GM10266 (cell line): ENCODE data around the gene CALML6.

ENCODE experiments used
- DNase-seq: peaks from one replicate; pipeline ENCODE4 v3.0.0; 2012; ENCODE audit errors: extremely low spot score
- CTCF ChIP-seq: IDR thresholded peaks from 2 replicates; pipeline ENCODE4 v1.5.1; 2012; ENCODE audit warnings: mild to moderate bottlenecking, low read depth; ENCODE audit not compliant: control insufficient read depth, insufficient read depth; ENCODE audit errors: missing control alignments

CALML6 gene

GRCh38 chr1:1945782-1946393 lies 30.8 kb downstream of the CALML6 start:
- DNase-seq: no peak
- no peak for TF ChIP-seq CTCF

GRCh38 chr1:1946540-1946939 lies 31.5 kb downstream of the CALML6 start:
- no peak for TF ChIP-seq CTCF
- DNase-seq: no peak

DNA sequence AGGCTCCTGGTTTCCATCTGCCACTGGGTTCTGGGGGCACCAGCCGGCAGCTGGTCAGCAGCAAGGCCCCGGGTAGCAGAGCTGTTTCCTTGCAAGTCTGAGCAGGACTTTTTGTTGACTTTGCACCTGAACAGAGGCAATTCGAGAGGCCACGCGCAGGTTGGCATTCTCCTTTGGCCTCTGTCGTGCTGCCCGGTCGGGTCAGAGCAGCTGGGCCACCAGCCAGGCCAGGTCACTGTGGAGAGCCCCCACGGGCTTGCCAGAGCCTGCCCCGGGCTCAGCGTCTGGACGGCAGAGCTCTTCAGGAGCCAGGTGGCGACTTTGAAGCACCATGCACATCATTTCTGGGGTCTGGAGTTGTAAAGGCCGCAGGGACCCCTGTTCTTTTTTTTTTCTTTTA lies 32.4 kb downstream of the CALML6 start:
- no peak for DNase-seq
- TF ChIP-seq CTCF: no peak

GRCh38 chr1:1948783-1949182 lies 33.7 kb downstream of the CALML6 start:
- TF ChIP-seq CTCF: no peak
- DNase-seq: no peak

- no peak for TF ChIP-seq CTCF
- DNase-seq: no peak
These were observed 35.9 kb downstream of the CALML6 start for GRCh38 chr1:1950940-1951339.

GRCh38 chr1:1954015-1954414 lies 39.0 kb downstream of the CALML6 start:
- no peak for DNase-seq
- no peak for TF ChIP-seq CTCF

GRCh38 chr1:1954831-1955441 lies 39.9 kb downstream of the CALML6 start:
- no peak for TF ChIP-seq CTCF
- DNase-seq: no peak
